Measurements from ENCODE around the gene HGD. TPM values are rescaled to one million over a fixed set of nuclear protein-coding genes. Genes with fewer than 3 reads are reported as not detected.

Gene HGD
- total and polyA plus RNA-seq, 10 of the 15 experiments (the other 5 are each of a cell fraction or from before 2014, with no cell fraction given): 0.18 to 0.81 (median 0.40) TPM; not detected in 6

DNA sequence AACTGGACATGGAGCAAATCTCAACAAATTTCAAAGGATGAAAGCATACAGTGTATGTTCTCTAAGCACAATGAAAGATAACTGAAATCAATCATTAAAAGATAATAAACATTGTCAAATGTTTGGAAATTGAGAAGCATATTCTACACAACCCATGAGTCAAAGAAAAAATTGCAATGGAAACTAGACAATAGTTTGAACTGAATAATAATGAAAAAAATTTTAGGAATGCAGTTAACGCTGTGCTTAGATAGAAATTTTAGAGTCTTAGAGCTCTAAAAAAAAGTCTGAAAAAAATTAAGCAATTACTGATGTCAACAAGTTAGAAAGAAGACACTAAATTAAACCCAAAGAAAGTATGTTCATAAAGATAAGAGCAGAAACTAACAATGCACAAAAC, 44.8 kb upstream of the HGD start:
- H3K4me3 ChIP-seq: no peak overlapping the region
- no peak overlapping the region for H2AFZ ChIP-seq (ENCODE audit: control insufficient read depth, low read depth, low read length)
- peaks cover 0 to 5% of the 10 kb centered on the region in 2 experiments; a peak in 1 of 4 replicates for H3K36me3 ChIP-seq (ENCODE audit: control insufficient read depth in 2 of 2, insufficient read depth in 2 of 2, low read length in 1 of 2)
- ChIA-PET POLR2A (no interaction called here), CTCF (no interaction called here), SMC1A (ENCODE audit: uncharacterized antibody, unreplicated experiment) (no interaction called here), RAD21 (ENCODE audit: unreplicated experiment) (no interaction called here)
- DNase-seq (ENCODE audit: low read depth, low spot score) (no peak), FAIRE-seq (no peak), ATAC-seq (no peak)
- 96% methylated on average over 1 of the region's 1 CpG for WGBS (ENCODE audit: insufficient coverage, insufficient replicate concordance, low lambda C conversion rate, missing lambda C conversion rate)
- no peaks in the 10 kb centered on the region for H3K4me1 ChIP-seq (ENCODE audit: control insufficient read depth, insufficient read depth, low read length)
- no peaks in the 10 kb centered on the region for H3K79me2 ChIP-seq (ENCODE audit: control insufficient read depth, insufficient read depth, low read length)
- H3K9me3 ChIP-seq (replicated peaks; ENCODE audit: control insufficient read depth, insufficient read depth, low read length): no peaks in the 10 kb centered on the region
- no TSS peak for BruUV-seq (replicated peaks)
- H3K4me2 ChIP-seq (ENCODE audit: control insufficient read depth, insufficient read depth): no peak overlapping the region
- in situ Hi-C loops (cut with MboI): no loop called here
- no peak overlapping the region for H3K27ac ChIP-seq (ENCODE audit: control insufficient read depth, insufficient read depth)
- H4K20me1 ChIP-seq (ENCODE audit: control insufficient read depth, insufficient read depth): no peaks in the 10 kb centered on the region
- H3K27me3 ChIP-seq (replicated peaks in 1 of 2; ENCODE audit: control insufficient read depth in 2 of 2, insufficient read depth in 2 of 2, low read length in 1 of 2): no peaks in the 10 kb centered on the region
- H3K9ac ChIP-seq (ENCODE audit: control insufficient read depth, insufficient read depth, low read length): no peak overlapping the region
- intact Hi-C loops (cut with micrococcal nuclease; ENCODE audit: unreplicated experiment): no loop called here
- TF ChIP-seq, protein P1, sequence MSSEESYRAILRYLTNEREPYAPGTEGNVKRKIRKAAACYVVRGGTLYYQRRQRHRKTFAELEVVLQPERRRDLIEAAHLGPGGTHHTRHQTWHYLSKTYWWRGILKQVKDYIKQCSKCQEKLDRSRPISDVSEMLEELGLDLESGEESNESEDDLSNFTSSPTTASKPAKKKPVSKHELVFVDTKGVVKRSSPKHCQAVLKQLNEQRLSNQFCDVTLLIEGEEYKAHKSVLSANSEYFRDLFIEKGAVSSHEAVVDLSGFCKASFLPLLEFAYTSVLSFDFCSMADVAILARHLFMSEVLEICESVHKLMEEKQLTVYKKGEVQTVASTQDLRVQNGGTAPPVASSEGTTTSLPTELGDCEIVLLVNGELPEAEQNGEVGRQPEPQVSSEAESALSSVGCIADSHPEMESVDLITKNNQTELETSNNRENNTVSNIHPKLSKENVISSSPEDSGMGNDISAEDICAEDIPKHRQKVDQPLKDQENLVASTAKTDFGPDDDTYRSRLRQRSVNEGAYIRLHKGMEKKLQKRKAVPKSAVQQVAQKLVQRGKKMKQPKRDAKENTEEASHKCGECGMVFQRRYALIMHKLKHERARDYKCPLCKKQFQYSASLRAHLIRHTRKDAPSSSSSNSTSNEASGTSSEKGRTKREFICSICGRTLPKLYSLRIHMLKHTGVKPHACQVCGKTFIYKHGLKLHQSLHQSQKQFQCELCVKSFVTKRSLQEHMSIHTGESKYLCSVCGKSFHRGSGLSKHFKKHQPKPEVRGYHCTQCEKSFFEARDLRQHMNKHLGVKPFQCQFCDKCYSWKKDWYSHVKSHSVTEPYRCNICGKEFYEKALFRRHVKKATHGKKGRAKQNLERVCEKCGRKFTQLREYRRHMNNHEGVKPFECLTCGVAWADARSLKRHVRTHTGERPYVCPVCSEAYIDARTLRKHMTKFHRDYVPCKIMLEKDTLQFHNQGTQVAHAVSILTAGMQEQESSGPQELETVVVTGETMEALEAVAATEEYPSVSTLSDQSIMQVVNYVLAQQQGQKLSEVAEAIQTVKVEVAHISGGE (CRISPR knock-in tag; IDR thresholded peaks at IDR 0.05): no peak
- TF ChIP-seq NRF1 (conservative IDR thresholded peaks at IDR 0.05; ENCODE audit: low read depth, low read length) (no peak), NFXL1 (IDR thresholded peaks at IDR 0.05; ENCODE audit: borderline replicate concordance) (no peak), ZNF207 (IDR thresholded peaks at IDR 0.05; ENCODE audit: borderline replicate concordance) (no peak), NFYA (IDR thresholded peaks at IDR 0.05; ENCODE audit: borderline replicate concordance, low read depth, low read length) (no peak), NR2C2 (IDR thresholded peaks at IDR 0.05; ENCODE audit: borderline replicate concordance, control insufficient read depth, insufficient read length, low read depth) (no peak), EED (IDR thresholded peaks at IDR 0.05; ENCODE audit: low read depth) (no peak)
- TF ChIP-seq, protein P2, sequence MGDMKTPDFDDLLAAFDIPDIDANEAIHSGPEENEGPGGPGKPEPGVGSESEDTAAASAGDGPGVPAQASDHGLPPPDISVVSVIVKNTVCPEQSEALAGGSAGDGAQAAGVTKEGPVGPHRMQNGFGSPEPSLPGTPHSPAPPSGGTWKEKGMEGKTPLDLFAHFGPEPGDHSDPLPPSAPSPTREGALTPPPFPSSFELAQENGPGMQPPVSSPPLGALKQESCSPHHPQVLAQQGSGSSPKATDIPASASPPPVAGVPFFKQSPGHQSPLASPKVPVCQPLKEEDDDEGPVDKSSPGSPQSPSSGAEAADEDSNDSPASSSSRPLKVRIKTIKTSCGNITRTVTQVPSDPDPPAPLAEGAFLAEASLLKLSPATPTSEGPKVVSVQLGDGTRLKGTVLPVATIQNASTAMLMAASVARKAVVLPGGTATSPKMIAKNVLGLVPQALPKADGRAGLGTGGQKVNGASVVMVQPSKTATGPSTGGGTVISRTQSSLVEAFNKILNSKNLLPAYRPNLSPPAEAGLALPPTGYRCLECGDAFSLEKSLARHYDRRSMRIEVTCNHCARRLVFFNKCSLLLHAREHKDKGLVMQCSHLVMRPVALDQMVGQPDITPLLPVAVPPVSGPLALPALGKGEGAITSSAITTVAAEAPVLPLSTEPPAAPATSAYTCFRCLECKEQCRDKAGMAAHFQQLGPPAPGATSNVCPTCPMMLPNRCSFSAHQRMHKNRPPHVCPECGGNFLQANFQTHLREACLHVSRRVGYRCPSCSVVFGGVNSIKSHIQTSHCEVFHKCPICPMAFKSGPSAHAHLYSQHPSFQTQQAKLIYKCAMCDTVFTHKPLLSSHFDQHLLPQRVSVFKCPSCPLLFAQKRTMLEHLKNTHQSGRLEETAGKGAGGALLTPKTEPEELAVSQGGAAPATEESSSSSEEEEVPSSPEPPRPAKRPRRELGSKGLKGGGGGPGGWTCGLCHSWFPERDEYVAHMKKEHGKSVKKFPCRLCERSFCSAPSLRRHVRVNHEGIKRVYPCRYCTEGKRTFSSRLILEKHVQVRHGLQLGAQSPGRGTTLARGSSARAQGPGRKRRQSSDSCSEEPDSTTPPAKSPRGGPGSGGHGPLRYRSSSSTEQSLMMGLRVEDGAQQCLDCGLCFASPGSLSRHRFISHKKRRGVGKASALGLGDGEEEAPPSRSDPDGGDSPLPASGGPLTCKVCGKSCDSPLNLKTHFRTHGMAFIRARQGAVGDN (IDR thresholded peaks at IDR 0.05): no peak
- TF ChIP-seq, protein P3, sequence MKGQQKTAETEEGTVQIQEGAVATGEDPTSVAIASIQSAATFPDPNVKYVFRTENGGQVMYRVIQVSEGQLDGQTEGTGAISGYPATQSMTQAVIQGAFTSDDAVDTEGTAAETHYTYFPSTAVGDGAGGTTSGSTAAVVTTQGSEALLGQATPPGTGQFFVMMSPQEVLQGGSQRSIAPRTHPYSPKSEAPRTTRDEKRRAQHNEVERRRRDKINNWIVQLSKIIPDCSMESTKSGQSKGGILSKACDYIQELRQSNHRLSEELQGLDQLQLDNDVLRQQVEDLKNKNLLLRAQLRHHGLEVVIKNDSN (IDR thresholded peaks at IDR 0.05; ENCODE audit: borderline replicate concordance, extremely low read length, insufficient read depth, low read depth, low read length): no peak
- TF ChIP-seq, protein P4, sequence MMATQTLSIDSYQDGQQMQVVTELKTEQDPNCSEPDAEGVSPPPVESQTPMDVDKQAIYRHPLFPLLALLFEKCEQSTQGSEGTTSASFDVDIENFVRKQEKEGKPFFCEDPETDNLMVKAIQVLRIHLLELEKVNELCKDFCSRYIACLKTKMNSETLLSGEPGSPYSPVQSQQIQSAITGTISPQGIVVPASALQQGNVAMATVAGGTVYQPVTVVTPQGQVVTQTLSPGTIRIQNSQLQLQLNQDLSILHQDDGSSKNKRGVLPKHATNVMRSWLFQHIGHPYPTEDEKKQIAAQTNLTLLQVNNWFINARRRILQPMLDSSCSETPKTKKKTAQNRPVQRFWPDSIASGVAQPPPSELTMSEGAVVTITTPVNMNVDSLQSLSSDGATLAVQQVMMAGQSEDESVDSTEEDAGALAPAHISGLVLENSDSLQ (IDR thresholded peaks at IDR 0.05): no peak

Measured in GM12878 (cell line).